GM11168 (cell line): Measurements from ENCODE around the gene CLCN7.

ENCODE experiments used
- in situ Hi-C: fragments of 300-500 bp; cut with MboI; formaldehyde crosslinking; loops from one replicate; pipeline ENCODE4 v1.12.0; 2022; ENCODE audit warnings: low sequenced_read_pairs; ENCODE audit not compliant: unreplicated experiment

CLCN7 gene

DNA sequence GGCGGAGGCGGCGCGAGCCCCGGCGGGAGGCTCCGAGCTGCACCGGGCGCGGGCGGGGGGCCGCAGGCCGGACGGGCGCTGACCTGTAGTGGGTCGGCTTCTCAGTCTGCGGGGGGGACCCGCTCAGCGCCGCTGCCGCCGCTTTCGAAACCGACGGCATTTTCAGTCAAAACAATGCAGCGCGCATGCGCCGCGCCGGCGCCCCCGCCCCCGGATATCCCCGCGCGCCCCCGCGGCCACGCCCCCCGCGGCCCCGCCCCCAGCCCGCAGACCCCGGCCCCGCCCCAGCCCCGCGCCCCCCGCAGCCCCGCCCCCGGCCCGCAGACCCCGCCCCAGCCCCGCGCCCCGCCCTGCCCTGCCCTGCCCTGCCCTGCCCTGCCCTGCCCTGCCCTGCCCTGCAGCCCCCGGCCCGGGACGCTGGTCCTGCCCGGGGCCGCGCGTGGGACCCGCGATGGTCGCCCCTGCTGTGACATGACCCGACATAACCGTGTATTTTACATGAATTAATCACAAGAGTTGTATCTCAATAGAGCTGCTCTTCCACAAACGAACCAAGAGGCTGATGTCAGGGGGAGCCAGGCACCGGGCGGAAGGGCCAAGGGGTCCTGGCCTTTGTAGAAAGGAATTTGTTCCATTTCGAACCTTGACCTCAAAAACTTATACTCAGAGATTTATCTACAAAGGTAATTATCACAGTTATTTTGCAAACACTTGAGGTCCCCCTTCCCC, 60.1 kb downstream of the CLCN7 start, which contains the start of gene UNKL:
Gene UNKL, minus strand, starts transcription at position 173 of the 729 bp plus-strand sequence. Its CDS starts 13 bp downstream, at position 160.
- in situ Hi-C loops: no loop called here

DNA sequence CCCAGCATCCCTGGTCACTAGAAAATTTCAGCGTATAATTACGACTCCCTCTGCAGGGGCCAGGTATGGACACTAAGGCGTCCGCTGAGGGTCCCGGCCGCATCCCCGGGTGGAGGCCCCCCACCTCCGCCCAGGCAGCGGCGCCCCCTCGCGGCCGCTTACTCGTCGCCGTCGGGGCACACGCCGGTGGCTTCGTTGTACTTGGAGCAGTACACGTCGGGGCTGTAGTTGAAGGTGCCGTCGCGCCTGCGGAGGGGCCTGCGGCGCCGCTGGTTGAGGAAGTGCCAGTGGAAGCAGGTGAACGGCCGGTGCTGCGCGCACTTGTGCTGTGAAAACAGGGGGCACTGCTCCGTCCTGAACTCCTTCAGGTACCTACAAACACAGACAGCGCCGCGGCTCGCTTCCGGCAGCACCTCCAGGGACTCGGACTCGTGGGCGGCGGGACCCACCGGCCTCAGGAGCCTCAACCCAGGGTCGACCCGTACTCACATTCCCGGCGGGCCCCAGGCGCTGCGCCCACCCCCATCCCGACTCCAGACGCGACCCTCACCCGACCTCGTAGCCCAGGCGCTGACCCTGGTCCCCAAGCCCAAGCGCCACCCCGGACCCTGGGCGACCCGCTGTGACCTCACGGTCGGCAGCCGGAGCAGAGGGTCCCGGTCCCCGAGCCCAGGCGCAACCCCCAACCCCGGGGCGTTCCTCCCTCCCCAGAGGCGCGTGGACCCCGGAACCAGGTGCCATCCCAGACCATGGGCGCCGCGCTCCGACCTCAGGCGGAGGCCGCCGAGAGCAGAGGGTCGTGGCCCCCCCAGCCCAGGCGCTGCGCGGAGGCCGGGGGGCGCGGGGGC, 60.9 kb downstream of the CLCN7 start:
- in situ Hi-C loops: no loop called here

DNA sequence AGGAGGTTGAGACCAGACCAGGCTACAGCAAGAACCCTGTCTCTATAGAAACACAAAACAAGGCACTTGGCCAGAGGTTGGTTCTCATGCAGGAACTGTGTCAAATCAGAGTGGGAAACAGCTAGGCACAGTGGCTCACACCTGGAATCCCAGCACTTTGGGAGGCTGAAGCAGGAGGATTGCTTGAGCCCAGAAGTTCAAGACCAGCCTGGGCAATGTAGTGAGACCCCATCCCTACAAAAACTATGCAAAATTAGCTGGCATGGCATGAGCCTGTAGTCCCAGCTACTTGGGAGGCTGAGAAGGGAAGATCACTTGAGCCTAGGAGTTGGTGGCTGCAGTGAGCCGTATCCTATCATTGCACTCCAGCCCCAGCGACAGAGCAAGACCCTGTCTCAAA, 62.0 kb downstream of the CLCN7 start:
- in situ Hi-C loops: no loop called here

DNA sequence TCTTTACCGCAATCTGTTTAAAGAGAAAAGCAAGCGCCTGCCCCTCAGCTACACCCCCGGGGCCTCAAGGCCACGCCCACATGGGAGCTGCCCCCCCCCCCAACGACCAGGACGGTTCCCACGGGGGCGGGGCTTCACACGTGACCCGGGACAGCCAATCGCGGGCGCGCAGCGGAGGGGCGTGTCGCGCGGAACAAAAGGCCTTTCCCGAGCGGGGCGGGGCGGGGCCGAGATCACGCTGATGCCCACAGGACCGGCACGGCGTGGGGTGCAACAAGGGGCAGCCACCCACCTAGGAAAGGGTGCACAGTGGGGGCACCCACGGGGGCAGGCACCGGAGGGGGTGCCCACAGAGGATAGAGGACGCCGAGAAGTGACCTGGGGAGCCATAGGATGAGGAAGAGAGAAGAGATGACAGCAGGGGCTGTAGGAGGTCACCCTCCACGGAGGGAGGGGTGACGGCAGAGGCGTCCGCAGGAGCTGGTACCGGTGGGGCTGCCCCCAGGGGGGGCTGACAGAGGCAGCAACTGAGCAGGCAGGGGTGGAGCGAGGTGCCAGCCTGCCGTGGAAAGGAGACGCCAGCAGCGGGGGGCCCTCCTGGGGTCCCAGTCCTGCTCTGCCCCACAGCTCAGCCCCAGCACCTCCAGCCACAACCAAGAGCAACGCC, 66.5 kb downstream of the CLCN7 start:
- in situ Hi-C loops: no loop called here

DNA sequence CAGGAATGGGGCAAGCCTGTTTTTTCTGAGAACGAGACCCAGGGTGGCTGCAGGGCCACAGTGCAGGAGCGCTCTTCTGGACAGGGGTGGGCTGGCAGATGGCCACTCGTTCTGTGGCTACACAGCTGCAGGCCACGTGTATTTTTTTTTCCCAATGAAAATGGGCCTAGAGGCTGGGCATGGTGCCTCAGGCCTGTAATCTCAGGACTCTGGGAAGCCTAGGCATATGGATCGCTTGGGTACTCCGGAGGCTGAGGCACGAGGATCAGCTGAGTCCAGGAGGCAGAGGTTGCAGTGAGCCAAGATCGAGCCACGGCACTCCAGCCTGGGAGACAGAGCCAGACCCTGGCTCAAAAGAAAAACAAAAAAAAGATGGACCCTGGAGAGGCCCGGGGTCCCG, 67.1 kb downstream of the CLCN7 start:
- in situ Hi-C loops: no loop called here

DNA sequence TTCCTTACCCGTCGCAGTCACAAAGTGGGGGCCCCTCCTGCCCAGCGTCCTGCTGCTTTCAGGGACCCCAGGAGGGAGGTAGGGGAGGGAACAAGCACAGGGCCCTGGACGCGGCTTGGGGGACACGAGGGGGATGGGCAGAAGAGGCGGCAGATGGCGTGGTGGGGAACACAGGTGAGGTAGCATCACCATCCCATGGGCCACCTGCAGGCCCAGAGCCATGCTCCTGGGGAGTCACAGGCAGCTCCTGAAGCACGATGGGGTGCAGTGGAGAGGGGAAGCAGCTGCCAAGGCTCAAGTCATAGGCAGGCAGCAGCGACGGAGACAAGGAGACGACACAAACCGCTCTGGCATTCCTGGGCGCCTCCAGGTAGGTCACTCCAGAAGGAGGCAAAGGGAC, 71.1 kb downstream of the CLCN7 start:
- in situ Hi-C loops: no loop called here

GRCh38 chr16:1403036-1403435, 71.8 kb downstream of the CLCN7 start:
- in situ Hi-C loops: no loop called here

DNA sequence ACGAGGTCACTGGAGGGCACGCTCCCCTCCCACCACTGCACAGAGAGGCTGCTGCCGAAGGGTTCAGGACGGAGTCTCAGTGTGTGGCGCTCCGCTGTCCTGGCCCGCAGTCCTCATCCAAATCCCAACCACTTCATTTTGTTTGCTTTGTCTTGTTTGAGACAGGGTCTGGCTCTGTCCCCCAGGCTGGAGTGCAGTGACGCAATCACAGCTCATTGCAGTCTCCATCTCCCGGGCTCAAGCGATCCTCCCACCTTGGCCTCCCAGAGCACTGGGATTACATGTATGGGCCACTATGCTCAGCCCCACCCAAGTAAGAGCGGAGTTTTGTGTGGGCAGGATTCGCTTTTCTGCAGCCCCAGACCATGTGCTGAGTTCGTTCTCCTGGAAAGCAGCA, 73.1 kb downstream of the CLCN7 start:
- in situ Hi-C loops: no loop called here

DNA sequence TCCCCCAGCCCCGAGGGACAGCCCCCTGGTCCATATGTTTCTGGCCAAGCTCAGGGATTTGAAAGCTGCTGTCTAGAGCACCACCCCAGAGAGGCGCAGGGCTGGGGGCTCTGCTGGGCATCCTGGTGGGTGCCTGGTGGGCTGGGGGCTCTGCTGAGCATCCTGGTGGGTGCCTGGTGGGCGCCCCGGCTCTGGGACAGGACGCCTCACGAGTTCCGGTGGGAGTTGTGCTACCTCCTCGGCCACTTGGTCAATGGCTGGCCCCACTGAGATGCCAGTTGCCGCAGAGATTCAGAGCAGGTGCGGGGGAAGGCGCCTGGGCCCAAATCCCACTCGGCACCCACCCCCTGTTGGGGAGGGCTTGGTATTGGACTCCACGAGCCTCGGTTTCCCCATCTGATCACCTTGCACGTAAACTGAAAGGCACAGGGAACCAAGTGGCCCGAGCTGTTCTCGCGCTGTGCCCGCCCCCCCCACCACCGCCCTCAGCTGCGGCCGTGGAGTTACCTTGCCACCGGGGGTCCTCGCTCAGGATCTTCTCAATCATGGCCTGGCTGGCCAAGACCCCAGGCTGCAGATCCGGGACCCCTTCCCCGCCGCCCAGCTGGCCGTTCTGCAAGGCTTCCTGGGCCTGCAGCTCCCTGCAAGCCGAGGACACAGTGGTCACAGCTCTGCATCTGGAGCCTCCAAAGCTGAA, 73.6 kb downstream of the CLCN7 start:
- in situ Hi-C loops: no loop called here

DNA sequence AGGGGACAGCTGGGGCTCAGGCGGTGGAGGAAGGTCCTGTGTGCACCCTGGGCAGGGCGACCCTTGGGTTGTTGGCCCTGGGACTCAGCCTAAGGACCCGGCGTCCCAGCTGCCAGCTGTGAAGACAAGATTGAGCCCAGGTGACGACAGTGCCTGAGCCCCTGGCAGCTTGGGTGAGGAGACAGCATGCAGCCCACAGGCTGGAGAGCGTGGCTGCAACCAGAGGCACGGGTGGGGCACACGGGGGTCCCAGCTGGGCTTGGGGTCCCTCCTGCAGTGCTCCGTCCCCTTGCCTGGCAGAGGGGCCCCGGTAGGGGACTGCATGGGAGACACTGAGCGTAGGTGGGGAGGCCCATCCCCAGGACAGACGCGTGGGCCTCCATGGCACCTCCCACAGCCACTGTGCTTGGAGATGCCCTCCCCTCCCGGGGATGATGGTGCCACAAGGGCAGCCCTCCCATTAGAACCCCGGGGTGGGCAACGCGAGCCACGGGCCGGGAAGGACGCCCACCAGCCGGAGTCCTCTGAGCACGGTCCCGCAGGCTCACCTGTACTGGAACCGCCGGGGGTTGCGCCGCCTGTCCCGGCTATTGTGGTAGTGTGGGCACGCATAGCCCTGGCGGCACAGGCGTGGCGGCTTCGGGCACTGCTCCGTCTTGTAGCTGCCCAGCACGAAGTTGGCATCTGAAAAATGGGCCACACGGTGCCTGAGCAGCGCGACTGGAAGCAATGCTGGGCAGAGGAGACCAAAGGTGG, 75.8 kb downstream of the CLCN7 start:
- in situ Hi-C loops: no loop called here

GRCh38 chr16:1398351-1398750, 76.5 kb downstream of the CLCN7 start:
- in situ Hi-C loops: no loop called here

DNA sequence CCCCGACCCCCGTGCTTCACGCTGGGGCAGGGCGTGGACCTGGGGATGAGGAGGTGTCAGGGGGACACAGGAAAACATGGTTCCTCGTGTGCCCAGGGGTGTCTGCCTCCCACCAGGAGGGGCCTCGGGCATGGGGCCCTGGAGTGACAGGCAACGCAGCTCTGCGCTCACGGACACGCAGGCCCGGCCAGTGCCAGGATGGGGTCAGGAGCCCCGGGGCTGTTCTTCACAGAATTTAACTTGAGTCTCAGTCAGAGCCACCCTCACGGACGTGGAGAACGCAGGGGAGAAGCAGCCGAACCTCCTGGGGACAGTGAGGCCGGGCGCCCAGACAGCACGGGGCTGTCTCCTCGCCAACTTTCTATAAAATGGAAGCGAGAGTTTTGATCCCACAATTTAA, 77.0 kb downstream of the CLCN7 start:
- in situ Hi-C loops: no loop called here

DNA sequence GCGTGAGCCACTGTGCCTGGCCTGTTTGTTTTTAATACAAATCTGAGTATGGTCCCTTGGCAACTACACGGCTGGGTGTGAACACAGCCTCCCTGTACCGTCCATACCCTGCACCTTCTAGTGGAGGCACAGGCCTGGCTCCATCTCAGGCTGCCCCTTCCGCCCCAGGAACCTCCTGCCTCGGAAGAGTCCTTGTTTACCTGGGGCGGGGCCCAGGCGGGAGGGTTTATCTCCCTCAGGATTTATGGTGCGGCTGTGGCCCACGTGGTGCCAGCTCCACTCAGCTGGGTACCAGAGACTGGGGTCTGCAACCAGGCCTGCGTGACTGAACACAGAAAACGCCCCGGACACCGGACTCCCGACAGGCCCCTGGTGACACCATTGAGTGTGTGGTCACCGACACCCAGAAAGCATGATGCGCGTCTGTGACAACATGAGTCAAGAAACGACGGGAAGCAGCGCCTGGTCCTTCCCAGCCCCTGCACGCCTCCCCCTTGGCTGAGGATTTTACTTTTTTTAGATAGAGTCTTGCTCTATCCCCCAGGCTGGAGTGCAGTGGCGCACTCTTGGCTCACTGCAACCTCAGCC, 79.3 kb downstream of the CLCN7 start:
- in situ Hi-C loops: no loop called here
